ENCODE measurements around the gene PTPN6. TPM values are rescaled to one million over a fixed set of nuclear protein-coding genes. Genes with fewer than 3 reads are reported as not detected.

Gene PTPN6
- total RNA-seq, 3 donors from 2014 or later, result 37.4 to 61.7 (median 51.7) TPM

GRCh38 chr12:6957151-6957701, 6.1 kb downstream of the PTPN6 start:
- Histone ChIP-seq H3K4me1 (ENCODE audit: low read depth) (peaks cover 25% of the 10 kb centered on the region), H3K4me3 (no peak overlapping the region), H3K9me3 (no peaks in the 10 kb centered on the region), H3K36me3 (ENCODE audit: low read depth) (no peaks in the 10 kb centered on the region)
- DNase-seq (peak in 1 of 3 donors; percentile 37), ATAC-seq (no peak)
- TF ChIP-seq CTCF (IDR thresholded peaks at IDR 0.05), result no peak
- intact Hi-C loops (cut with DNase I, micrococcal nuclease), result no loop called here

- DNase-seq (peak in 2 of 3 donors; percentile 40 to 56), ATAC-seq (no peak)
- no peak for TF ChIP-seq CTCF (IDR thresholded peaks at IDR 0.05)
- Histone ChIP-seq H3K36me3 (ENCODE audit: low read depth) (no peaks in the 10 kb centered on the region), H3K9me3 (no peaks in the 10 kb centered on the region), H3K4me1 (ENCODE audit: low read depth) (peaks cover 25% of the 10 kb centered on the region), H3K4me3 (no peak overlapping the region)
- intact Hi-C loops (cut with DNase I, micrococcal nuclease), result no loop called here
These were observed 6.8 kb downstream of the PTPN6 start for GRCh38 chr12:6957741-6958608.

GRCh38 chr12:6958609-6959057, 7.5 kb downstream of the PTPN6 start:
- intact Hi-C loops (cut with DNase I, micrococcal nuclease), result no loop called here
- TF ChIP-seq CTCF (IDR thresholded peaks at IDR 0.05), result no peak
- DNase-seq (peak in 1 of 3 donors; percentile 37), ATAC-seq (no peak)
- Histone ChIP-seq H3K36me3 (ENCODE audit: low read depth) (no peaks in the 10 kb centered on the region), H3K9me3 (no peaks in the 10 kb centered on the region), H3K4me3 (no peak overlapping the region), H3K4me1 (ENCODE audit: low read depth) (peaks cover 23% of the 10 kb centered on the region)

GRCh38 chr12:6959058-6959804, 8.1 kb downstream of the PTPN6 start:
- H3K4me3 ChIP-seq, result no peak overlapping the region
- H3K9me3 ChIP-seq, result no peaks in the 10 kb centered on the region
- no peaks in the 10 kb centered on the region for H3K36me3 ChIP-seq (ENCODE audit: low read depth)
- intact Hi-C loops (cut with DNase I, micrococcal nuclease), result no loop called here
- ATAC-seq (no peak), DNase-seq (peak; percentile 58 to 81 (median 66))
- no peak for TF ChIP-seq CTCF (IDR thresholded peaks at IDR 0.05)
- peaks cover 23% of the 10 kb centered on the region for H3K4me1 ChIP-seq (ENCODE audit: low read depth)

- intact Hi-C loops (cut with DNase I, micrococcal nuclease), result no loop called here
- no peak for TF ChIP-seq CTCF (IDR thresholded peaks at IDR 0.05)
- Histone ChIP-seq H3K36me3 (ENCODE audit: low read depth) (no peaks in the 10 kb centered on the region), H3K4me1 (ENCODE audit: low read depth) (peaks cover 22% of the 10 kb centered on the region), H3K9me3 (no peaks in the 10 kb centered on the region), H3K4me3 (no peak overlapping the region)
- peak in 2 of 3 donors; percentile 46 to 67 for DNase-seq
- no peak for ATAC-seq
These were observed 8.8 kb downstream of the PTPN6 start for GRCh38 chr12:6959805-6960592.

Measured in mucosa of descending colon (tissue), 3 donors.